Calu3 (cell line): ENCODE data around the gene FZD7. TPM values are rescaled to one million over a fixed set of nuclear protein-coding genes. Genes with fewer than 3 reads are reported as not detected.

Source experiments
- BruUV-seq: library from RNA; stranded (reverse); fragments of 400-500 nt; replicated peaks from 2 replicates; lab custom pipeline; 2021; lab: Mats Ljungman, UMichigan
- CTCF ChIA-PET: fragments of 300-600 bp; sonication (Branson Sonifier 250); formaldehyde crosslinking; loops from one replicate; lab custom pipeline; 2022; ENCODE audit warnings: antibody characterized with exemption; lab: Charles Lee
- DNase-seq: peaks from one replicate; pipeline ENCODE4 v3.0.0; 2022
- H3K27ac Mint-ChIP-seq: one replicate; pipeline ENCODE4 v1.8.0; 2022; ENCODE audit warnings: mixed read lengths; ENCODE audit not compliant: unreplicated experiment
- H3K27me3 Mint-ChIP-seq: one replicate; pipeline ENCODE4 v1.8.0; 2022; ENCODE audit warnings: mixed read lengths; ENCODE audit not compliant: unreplicated experiment
- H3K36me3 Mint-ChIP-seq: one replicate; pipeline ENCODE4 v1.8.0; 2022; ENCODE audit warnings: mild to moderate bottlenecking, moderate library complexity, mixed read lengths; ENCODE audit not compliant: insufficient read depth, unreplicated experiment
- H3K4me1 Mint-ChIP-seq: one replicate; pipeline ENCODE4 v1.8.0; 2022; ENCODE audit warnings: mild to moderate bottlenecking, low read depth, mixed read lengths; ENCODE audit not compliant: unreplicated experiment
- H3K4me3 Mint-ChIP-seq: one replicate; pipeline ENCODE4 v1.8.0; 2022; ENCODE audit warnings: mild to moderate bottlenecking, low read depth, moderate library complexity, mixed read lengths; ENCODE audit not compliant: unreplicated experiment
- H3K9me3 Mint-ChIP-seq: one replicate; pipeline ENCODE4 v1.8.0; 2022; ENCODE audit warnings: low read depth, mixed read lengths; ENCODE audit not compliant: unreplicated experiment
- intact Hi-C: fragments of 100-400 bp; cut with micrococcal nuclease; formaldehyde crosslinking; loops from one replicate; pipeline ENCODE4 v1.10.0; 2022; ENCODE audit not compliant: unreplicated experiment
- total RNA-seq: library from RNA; stranded (reverse); gene quantifications from 2 replicates; pipeline ENCODE4 v1.2.3, GENCODE V29; 2022
- TF ChIP-seq, protein P1 (sequence below): fragments of 200-600 bp; IDR thresholded peaks from one replicate; pipeline ENCODE4 v1.8.0; 2022; ENCODE audit warnings: antibody characterized with exemption; ENCODE audit not compliant: unreplicated experiment

The FZD7 gene
- total RNA-seq, 1 experiment from 2014 or later, result 17.7 TPM

DNA sequence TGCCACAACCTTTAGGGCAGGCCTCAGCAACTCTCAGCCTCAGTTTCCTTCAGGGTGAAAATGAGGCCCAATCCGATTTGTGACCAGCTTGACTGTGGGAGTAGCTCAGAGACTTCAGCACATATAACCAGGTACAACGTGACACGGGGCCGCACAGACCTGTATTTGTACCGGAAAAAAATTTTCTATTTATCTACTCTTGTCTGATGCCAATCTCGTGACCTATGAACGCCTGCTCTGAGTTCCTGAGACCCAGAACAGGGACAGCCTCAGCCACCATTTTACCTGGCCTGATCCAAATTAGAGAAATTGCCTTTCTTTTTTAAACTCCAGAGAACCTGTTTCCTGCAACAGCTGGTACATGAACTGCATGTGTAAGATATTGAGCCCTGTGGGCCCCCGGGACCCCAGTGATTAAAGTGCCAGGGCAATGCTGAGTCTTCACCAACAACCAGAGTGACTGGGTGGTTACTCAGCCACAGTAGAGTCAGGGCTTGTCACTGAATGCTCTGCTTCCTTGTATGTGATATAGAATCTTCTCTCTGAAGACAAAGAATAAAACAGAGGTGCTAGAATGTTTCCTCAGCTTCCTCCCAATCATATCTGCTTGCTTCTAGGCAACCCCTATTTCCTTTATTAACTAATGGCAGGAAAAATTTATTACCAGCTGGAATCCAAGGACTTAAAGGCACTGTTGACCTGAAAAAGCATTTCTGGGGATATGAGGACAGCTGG is 47.8 kb upstream of the FZD7 start:
- no TSS peak for BruUV-seq
- CTCF ChIA-PET, result no interaction called here
- no peak overlapping the region for H3K4me3 Mint-ChIP-seq
- H3K9me3 Mint-ChIP-seq, result no peaks in the 10 kb centered on the region
- intact Hi-C loops, result no loop called here
- peaks cover 6% of the 10 kb centered on the region for H3K4me1 Mint-ChIP-seq
- no peaks in the 10 kb centered on the region for H3K27me3 Mint-ChIP-seq
- H3K36me3 Mint-ChIP-seq, result no peaks in the 10 kb centered on the region
- H3K27ac Mint-ChIP-seq, result no peak overlapping the region
- DNase-seq, result no peak
- TF ChIP-seq, protein P1, sequence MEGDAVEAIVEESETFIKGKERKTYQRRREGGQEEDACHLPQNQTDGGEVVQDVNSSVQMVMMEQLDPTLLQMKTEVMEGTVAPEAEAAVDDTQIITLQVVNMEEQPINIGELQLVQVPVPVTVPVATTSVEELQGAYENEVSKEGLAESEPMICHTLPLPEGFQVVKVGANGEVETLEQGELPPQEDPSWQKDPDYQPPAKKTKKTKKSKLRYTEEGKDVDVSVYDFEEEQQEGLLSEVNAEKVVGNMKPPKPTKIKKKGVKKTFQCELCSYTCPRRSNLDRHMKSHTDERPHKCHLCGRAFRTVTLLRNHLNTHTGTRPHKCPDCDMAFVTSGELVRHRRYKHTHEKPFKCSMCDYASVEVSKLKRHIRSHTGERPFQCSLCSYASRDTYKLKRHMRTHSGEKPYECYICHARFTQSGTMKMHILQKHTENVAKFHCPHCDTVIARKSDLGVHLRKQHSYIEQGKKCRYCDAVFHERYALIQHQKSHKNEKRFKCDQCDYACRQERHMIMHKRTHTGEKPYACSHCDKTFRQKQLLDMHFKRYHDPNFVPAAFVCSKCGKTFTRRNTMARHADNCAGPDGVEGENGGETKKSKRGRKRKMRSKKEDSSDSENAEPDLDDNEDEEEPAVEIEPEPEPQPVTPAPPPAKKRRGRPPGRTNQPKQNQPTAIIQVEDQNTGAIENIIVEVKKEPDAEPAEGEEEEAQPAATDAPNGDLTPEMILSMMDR, result no peak

DNA sequence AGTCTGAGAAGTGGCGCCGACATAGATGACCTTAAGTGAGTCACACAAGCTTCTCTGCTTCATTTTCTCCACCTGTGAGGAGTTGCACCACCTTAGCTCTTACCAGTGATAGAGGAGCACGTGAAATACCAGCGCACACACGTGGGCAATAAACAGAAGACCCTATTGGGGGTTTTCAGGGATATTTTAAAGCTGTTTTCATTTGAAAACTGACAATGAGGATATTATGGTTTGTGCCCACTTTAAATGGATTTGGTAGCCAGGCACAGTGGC is 47.3 kb upstream of the FZD7 start:
- Mint-ChIP-seq H3K4me3 (no peak overlapping the region), H3K27ac (no peak overlapping the region), H3K9me3 (no peaks in the 10 kb centered on the region), H3K4me1 (peaks cover 6% of the 10 kb centered on the region), H3K27me3 (no peaks in the 10 kb centered on the region), H3K36me3 (no peaks in the 10 kb centered on the region)
- CTCF ChIA-PET, result no interaction called here
- no TSS peak for BruUV-seq
- DNase-seq, result no peak
- TF ChIP-seq, protein P1, result no peak
- intact Hi-C loops, result no loop called here

DNA sequence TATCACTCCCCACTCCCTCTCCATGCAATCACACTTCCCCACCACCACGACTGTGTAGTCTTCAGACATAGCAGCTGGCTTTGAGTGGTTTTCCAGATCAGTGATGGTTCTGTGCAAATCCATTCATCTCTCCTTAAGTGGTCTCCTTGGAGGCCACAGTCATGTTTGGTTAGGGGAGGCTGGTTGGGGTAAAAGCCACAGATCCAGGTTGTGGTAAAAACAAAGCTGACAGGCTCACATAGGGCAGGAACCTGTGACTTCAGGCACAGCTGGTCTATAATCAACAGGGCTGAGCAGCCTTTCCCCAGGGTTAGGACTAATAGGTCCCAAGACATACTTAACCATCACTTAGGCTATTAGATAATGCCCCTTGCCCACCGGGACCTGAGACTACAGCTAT is 46.2 kb upstream of the FZD7 start:
- Mint-ChIP-seq H3K36me3 (no peaks in the 10 kb centered on the region), H3K4me3 (no peak overlapping the region), H3K9me3 (no peaks in the 10 kb centered on the region), H3K4me1 (peaks cover 6% of the 10 kb centered on the region), H3K27me3 (no peaks in the 10 kb centered on the region), H3K27ac (no peak overlapping the region)
- intact Hi-C loops, result no loop called here
- CTCF ChIA-PET, result no interaction called here
- DNase-seq, result no peak
- BruUV-seq, result no TSS peak
- TF ChIP-seq, protein P1, result no peak

DNA sequence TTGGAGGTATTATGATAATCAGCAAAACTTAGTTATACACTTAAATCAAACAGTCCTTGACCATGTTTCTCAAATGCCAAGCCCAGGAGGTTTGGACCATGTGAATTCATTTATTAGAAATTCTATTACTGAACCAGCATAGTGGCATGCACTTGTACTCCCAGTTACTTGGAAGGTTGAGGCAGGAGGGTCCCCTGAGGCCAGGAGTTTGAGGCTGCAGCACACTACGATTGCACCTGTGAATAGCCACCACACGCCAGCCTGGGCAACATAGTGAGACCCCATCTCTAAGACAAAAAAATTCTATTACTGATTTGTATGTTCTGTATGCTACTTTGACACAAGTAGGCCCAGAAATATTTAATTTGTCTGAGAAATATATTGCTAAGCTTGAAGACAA is 43.6 kb upstream of the FZD7 start:
- intact Hi-C loops, result no loop called here
- peaks cover 4% of the 10 kb centered on the region for H3K9me3 Mint-ChIP-seq
- H3K27ac Mint-ChIP-seq, result no peak overlapping the region
- no peak overlapping the region for H3K4me3 Mint-ChIP-seq
- CTCF ChIA-PET, result no interaction called here
- no TSS peak for BruUV-seq
- H3K4me1 Mint-ChIP-seq, result peaks cover 10% of the 10 kb centered on the region
- H3K27me3 Mint-ChIP-seq, result no peaks in the 10 kb centered on the region
- no peak for DNase-seq
- H3K36me3 Mint-ChIP-seq, result no peaks in the 10 kb centered on the region
- TF ChIP-seq, protein P1, result no peak
